ENCODE data around the gene MORN2.

The MORN2 gene

GRCh38 chr2:38873763-38874162 is 2.0 kb upstream of the MORN2 start:
- no peak for TF ChIP-seq CTCF (conservative IDR thresholded peaks at IDR 0.05)
- H3K27ac ChIP-seq = no peak overlapping the region

DNA sequence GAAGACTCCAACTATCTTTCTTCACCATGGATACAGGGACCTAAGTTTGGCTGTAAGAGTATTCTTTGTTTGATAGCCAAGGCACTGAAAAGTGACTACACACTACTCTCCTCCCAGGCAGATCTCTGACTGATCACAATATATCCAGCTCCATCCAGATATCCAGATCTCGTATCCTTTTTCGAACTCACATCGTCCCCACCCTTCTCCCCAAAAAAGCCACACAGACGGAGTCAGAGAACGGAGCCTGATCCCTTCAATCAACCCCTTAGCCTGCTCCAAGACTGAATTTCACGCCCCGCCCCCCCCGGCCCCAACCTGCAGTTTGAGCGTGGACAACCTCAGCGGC is 575 bp upstream of the MORN2 start:
- TF ChIP-seq CTCF (conservative IDR thresholded peaks at IDR 0.05) = no peak

GRCh38 chr2:38876407-38876806 is 631 bp downstream of the MORN2 start:
- no peak for TF ChIP-seq CTCF (conservative IDR thresholded peaks at IDR 0.05)
- peak overlapping the region; percentile 73; the same call in 1 of the 2 replicates for H3K27ac ChIP-seq

More for the DNA sequence above, 575 bp upstream of the MORN2 start:
- H3K27ac ChIP-seq = peak overlapping the region; percentile 73

DNA sequence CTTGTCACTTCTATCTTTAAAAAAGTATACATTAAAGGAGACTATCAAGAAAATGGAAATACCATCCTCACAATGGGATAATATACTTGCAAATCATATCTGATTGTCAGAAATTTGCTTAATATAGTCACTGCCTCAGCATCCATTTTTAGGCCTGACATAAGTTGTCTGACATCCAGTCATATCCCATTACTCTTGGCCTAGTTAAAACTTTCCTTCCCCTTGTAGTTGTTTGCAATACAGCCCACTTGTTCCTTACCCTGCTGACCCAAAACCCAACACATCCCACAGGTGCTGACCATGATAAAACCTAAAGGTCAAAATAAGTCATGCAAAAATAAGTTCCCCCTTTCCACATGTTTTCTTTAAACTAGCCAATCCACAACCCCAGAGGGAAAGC is 10.3 kb downstream of the MORN2 start:
- TF ChIP-seq CTCF (conservative IDR thresholded peaks at IDR 0.05) = no peak
- no peak overlapping the region for H3K27ac ChIP-seq

- TF ChIP-seq CTCF (conservative IDR thresholded peaks at IDR 0.05) = no peak
Observed at GRCh38 chr2:38887347-38887746, 11.6 kb downstream of the MORN2 start.

GRCh38 chr2:38887902-38888554 is 12.3 kb downstream of the MORN2 start:
- TF ChIP-seq CTCF (conservative IDR thresholded peaks at IDR 0.05) = no peak
- no peak overlapping the region for H3K27ac ChIP-seq

More at GRCh38 chr2:38887347-38887746, 11.6 kb downstream of the MORN2 start:
- H3K27ac ChIP-seq = no peak overlapping the region

GRCh38 chr2:38889045-38889444 is 13.3 kb downstream of the MORN2 start:
- TF ChIP-seq CTCF (conservative IDR thresholded peaks at IDR 0.05) = no peak
- H3K27ac ChIP-seq = no peak overlapping the region

All from VCaP (cell line).